Neuronal stem cell (in vitro differentiated cells): Measurements from ENCODE around the gene HTR2C.
A peak's percentile ranks its signal among the peaks of the same experiment; 100 is the strongest.

Experiments
- DNase-seq: peaks from one replicate; pipeline ENCODE4 v3.0.0-alpha.2; 2013; ENCODE audit warnings: low spot score
- H2AFZ ChIP-seq: one replicate; pipeline ENCODE4 v1.6.1; 2013; ENCODE audit warnings: mild to moderate bottlenecking, low read length, inconsistent platforms
- H2AK5ac ChIP-seq: 2 replicates; pipeline ENCODE4 v1.6.1; 2013; ENCODE audit warnings: low read depth, mild to moderate bottlenecking, inconsistent platforms, low read length, moderate library complexity, mixed read lengths
- H2BK120ac ChIP-seq: 2 replicates; pipeline ENCODE4 v1.6.1; 2013; ENCODE audit warnings: low read depth, mild to moderate bottlenecking, inconsistent platforms, low read length, moderate library complexity, mixed read lengths
- H2BK12ac ChIP-seq: one replicate; pipeline ENCODE4 v1.6.1; 2013; ENCODE audit warnings: low read length, inconsistent platforms
- H2BK15ac ChIP-seq: 2 replicates; pipeline ENCODE4 v1.6.1; 2013; ENCODE audit warnings: mild to moderate bottlenecking, low read length, inconsistent platforms, mixed read lengths
- H2BK5ac ChIP-seq: one replicate; pipeline ENCODE4 v1.6.1; 2013; ENCODE audit warnings: inconsistent platforms, mild to moderate bottlenecking, low read length, moderate library complexity
- H3K14ac ChIP-seq: one replicate; pipeline ENCODE4 v1.6.1; 2013; ENCODE audit warnings: low read length, inconsistent platforms
- H3K18ac ChIP-seq: 2 replicates; pipeline ENCODE4 v1.6.1; 2013; ENCODE audit warnings: low read length, inconsistent platforms
- H3K23ac ChIP-seq: 2 replicates; pipeline ENCODE4 v1.6.1; 2013; ENCODE audit warnings: low read depth, mild to moderate bottlenecking, mixed read lengths, low read length, inconsistent platforms; ENCODE audit not compliant: poor library complexity
- H3K27ac ChIP-seq: replicated peaks from 3 replicates; pipeline ENCODE4 v1.5.1; 2013; ENCODE audit warnings: low read length, inconsistent platforms
- H3K27me3 ChIP-seq, 3 experiments: 2 replicates each; pipeline ENCODE4 v1.6.1; 2013; ENCODE audit warnings: low read length in 3 of 3, mild to moderate bottlenecking in 2 of 3, inconsistent platforms in 1 of 3, low read depth in 1 of 3, mixed read lengths in 1 of 3, moderate library complexity in 1 of 3; ENCODE audit not compliant: control insufficient read depth in 3 of 3, insufficient read depth in 3 of 3
- H3K36me3 ChIP-seq, 2 donors: replicated peaks in 1 of 2; 2 replicates each; pipeline ENCODE4 v1.6.1; 2013; ENCODE audit warnings: low read length in 2 of 2; ENCODE audit not compliant: control insufficient read depth in 2 of 2, insufficient read depth in 2 of 2
- H3K4ac ChIP-seq: 2 replicates; pipeline ENCODE4 v1.6.1; 2013; ENCODE audit warnings: inconsistent platforms, mild to moderate bottlenecking, low read length, moderate library complexity
- H3K4me1 ChIP-seq, 2 donors: 1 replicate in 1 of 2; 2 replicates in 1 of 2; pipeline ENCODE4 v1.6.1; 2013; ENCODE audit warnings: low read length in 2 of 2, low read depth in 1 of 2; ENCODE audit not compliant: control insufficient read depth in 2 of 2, insufficient read depth in 1 of 2
- H3K4me2 ChIP-seq: one replicate; pipeline ENCODE4 v1.6.1; 2013; ENCODE audit warnings: mild to moderate bottlenecking, low read length, inconsistent platforms; ENCODE audit not compliant: insufficient read depth, poor library complexity, severe bottlenecking
- H3K4me3 ChIP-seq, 2 donors: 2 replicates each; pipeline ENCODE4 v1.5.1; 2013; ENCODE audit warnings: low read length in 2 of 2, mild to moderate bottlenecking in 2 of 2, inconsistent platforms in 1 of 2, moderate library complexity in 1 of 2
- H3K79me1 ChIP-seq: one replicate; pipeline ENCODE4 v1.6.1; 2013; ENCODE audit warnings: low read depth, mild to moderate bottlenecking, inconsistent platforms, low read length, moderate library complexity
- H3K9ac ChIP-seq: one replicate; pipeline ENCODE4 v1.6.1; 2013; ENCODE audit warnings: mild to moderate bottlenecking, low read depth, low read length, inconsistent platforms; ENCODE audit not compliant: poor library complexity
- H3K9me3 ChIP-seq, 2 donors: replicated peaks in 1 of 2; 2 replicates each; pipeline versions ENCODE3 to v1.6.1; 2013; ENCODE audit warnings: low read length in 2 of 2, mild to moderate bottlenecking in 2 of 2, inconsistent platforms in 1 of 2, low read depth in 1 of 2, mixed read lengths in 1 of 2, moderate library complexity in 1 of 2; ENCODE audit not compliant: control insufficient read depth in 2 of 2, insufficient read depth in 1 of 2
- H4K8ac ChIP-seq: one replicate; pipeline ENCODE4 v1.6.1; 2013; ENCODE audit warnings: low read depth, mild to moderate bottlenecking, inconsistent platforms, low read length, moderate library complexity
- H4K91ac ChIP-seq: one replicate; pipeline ENCODE4 v1.6.1; 2013; ENCODE audit warnings: low read length, low read depth, mild to moderate bottlenecking, inconsistent platforms; ENCODE audit not compliant: poor library complexity
- WGBS, 2 donors: extraction: QIAGEN DNeasy Blood & Tissue Kit; methylation state at CpG; one replicate each; pipeline ENCODE4 v1.1.7; 2013; ENCODE audit warnings: missing lambda C conversion rate in 2 of 2, mixed read lengths in 1 of 2; ENCODE audit not compliant: insufficient read length in 2 of 2, insufficient replicate concordance in 1 of 2; ENCODE audit errors: extremely low coverage in 2 of 2; 5-methylcytosine and 5-hydroxymethylcytosine counted together

HTR2C gene

GRCh38 chrX:114582698-114583395 lies 1.0 kb upstream of the HTR2C start:
- Histone ChIP-seq H3K27ac (no peak overlapping the region), H2BK120ac (no peak overlapping the region), H3K9me3 (no peaks in the 10 kb centered on the region), H3K27me3 (peaks cover 5 to 88% (median 44%) of the 10 kb centered on the region in 3 experiments), H3K4me1 (no peaks in the 10 kb centered on the region), H2BK5ac (no peak overlapping the region), H3K14ac (no peak overlapping the region), H4K91ac (no peak overlapping the region), H3K4me3 (peak overlapping the region in 1 of 2 donors; percentile 4), H3K18ac (no peak overlapping the region), H3K4ac (no peak overlapping the region), H3K4me2 (peak overlapping the region; percentile 62), H3K79me1 (no peaks in the 10 kb centered on the region), H2AK5ac (no peak overlapping the region), H3K9ac (peak overlapping the region; percentile 44), H2AFZ (no peak overlapping the region), H4K8ac (no peak overlapping the region), H3K36me3 (no peaks in the 10 kb centered on the region), H3K23ac (no peak overlapping the region), H2BK12ac (no peak overlapping the region), H2BK15ac (no peak overlapping the region)
- DNase-seq: no peak
- WGBS, 2 donors: no CpG with 5 or more reads among the region's 36 CpGs

GRCh38 chrX:114584375-114584943 lies 573 bp downstream of the HTR2C start:
- Histone ChIP-seq H3K27me3 (peaks cover 5 to 93% (median 44%) of the 10 kb centered on the region in 3 experiments), H3K4me3 (peak overlapping the region; percentile 15 to 82)

GRCh38 chrX:114584983-114585842 lies 1.3 kb downstream of the HTR2C start:
- no peak overlapping the region for H4K91ac ChIP-seq
- H2BK120ac ChIP-seq: no peak overlapping the region
- H2BK12ac ChIP-seq: no peak overlapping the region
- no peak overlapping the region for H4K8ac ChIP-seq
- no peaks in the 10 kb centered on the region for H3K4me1 ChIP-seq
- H3K4me3 ChIP-seq: peak overlapping the region; percentile 15 to 82
- no peak for DNase-seq
- no peaks in the 10 kb centered on the region for H3K9me3 ChIP-seq
- H3K9ac ChIP-seq: peak overlapping the region; percentile 21
- H2BK5ac ChIP-seq: no peak overlapping the region
- no peak overlapping the region for H3K27ac ChIP-seq
- H3K4me2 ChIP-seq: peak overlapping the region; percentile 77
- H3K23ac ChIP-seq: no peak overlapping the region
- H3K14ac ChIP-seq: no peak overlapping the region
- H3K36me3 ChIP-seq: no peaks in the 10 kb centered on the region
- H3K4ac ChIP-seq: no peak overlapping the region
- H2AFZ ChIP-seq: peak overlapping the region; percentile 80
- H3K79me1 ChIP-seq: no peaks in the 10 kb centered on the region
- H2BK15ac ChIP-seq: no peak overlapping the region
- no peak overlapping the region for H3K18ac ChIP-seq
- no peak overlapping the region for H2AK5ac ChIP-seq
- H3K27me3 ChIP-seq: peaks cover 5 to 88% (median 44%) of the 10 kb centered on the region in 3 experiments
- no CpG with 5 or more reads among the region's 27 CpGs for WGBS, 2 donors

More at GRCh38 chrX:114584375-114584943, 573 bp downstream of the HTR2C start:
- Histone ChIP-seq H3K18ac (peak overlapping the region; percentile 83), H2AK5ac (no peak overlapping the region), H2BK5ac (no peak overlapping the region), H3K9me3 (no peaks in the 10 kb centered on the region), H4K8ac (no peak overlapping the region), H3K27ac (no peak overlapping the region), H2BK120ac (no peak overlapping the region), H3K36me3 (no peaks in the 10 kb centered on the region), H2AFZ (peak overlapping the region; percentile 80), H2BK12ac (no peak overlapping the region), H3K4me2 (peak overlapping the region; percentile 77), H3K4me1 (no peaks in the 10 kb centered on the region), H3K23ac (no peak overlapping the region), H3K9ac (peak overlapping the region; percentile 70), H2BK15ac (no peak overlapping the region), H4K91ac (no peak overlapping the region), H3K79me1 (no peaks in the 10 kb centered on the region), H3K14ac (no peak overlapping the region), H3K4ac (no peak overlapping the region)
- peak; percentile 36 for DNase-seq
- no CpG with 5 or more reads among the region's 56 CpGs for WGBS, 2 donors

GRCh38 chrX:114591121-114591520 lies 7.2 kb downstream of the HTR2C start:
- Histone ChIP-seq H3K36me3 (no peaks in the 10 kb centered on the region), H3K27ac (no peak overlapping the region), H3K4me3 (no peak overlapping the region), H2BK12ac (no peak overlapping the region), H3K23ac (no peak overlapping the region), H2BK120ac (no peak overlapping the region), H3K18ac (no peak overlapping the region), H2AFZ (no peak overlapping the region), H3K4ac (no peak overlapping the region), H2AK5ac (no peak overlapping the region), H2BK15ac (no peak overlapping the region), H3K4me1 (no peaks in the 10 kb centered on the region), H4K91ac (no peak overlapping the region), H3K14ac (no peak overlapping the region), H3K27me3 (peaks cover 0 to 35% (median 2%) of the 10 kb centered on the region in 3 experiments), H2BK5ac (no peak overlapping the region), H4K8ac (no peak overlapping the region), H3K9ac (no peak overlapping the region), H3K4me2 (no peak overlapping the region), H3K79me1 (no peaks in the 10 kb centered on the region), H3K9me3 (no peaks in the 10 kb centered on the region)
- no peak for DNase-seq
- WGBS, 2 donors: no CpG with 5 or more reads among the region's 1 CpG
